Endothelial cell (in vitro differentiated cells): ENCODE measurements around the gene NHP2. TPM values are rescaled to one million over a fixed set of nuclear protein-coding genes. Genes with fewer than 3 reads are reported as not detected.

Experiments used
- DNase-seq: peaks from one replicate; pipeline ENCODE4 v3.0.0; 2021; ENCODE audit warnings: low spot score
- H3K27ac Mint-ChIP-seq: one replicate; pipeline ENCODE4 v1.8.0; 2021; ENCODE audit warnings: mixed read lengths, inconsistent platforms; ENCODE audit not compliant: unreplicated experiment
- H3K27me3 Mint-ChIP-seq: one replicate; pipeline ENCODE4 v1.8.0; 2021; ENCODE audit warnings: mild to moderate bottlenecking, moderate library complexity, mixed read lengths, inconsistent platforms; ENCODE audit not compliant: unreplicated experiment
- H3K36me3 Mint-ChIP-seq: one replicate; pipeline ENCODE4 v1.8.0; 2021; ENCODE audit warnings: mild to moderate bottlenecking, low read depth, mixed read lengths, inconsistent platforms; ENCODE audit not compliant: unreplicated experiment
- H3K4me1 Mint-ChIP-seq: one replicate; pipeline ENCODE4 v1.8.0; 2021; ENCODE audit warnings: mild to moderate bottlenecking, mixed read lengths, inconsistent platforms; ENCODE audit not compliant: unreplicated experiment
- H3K4me3 Mint-ChIP-seq: one replicate; pipeline ENCODE4 v1.8.0; 2021; ENCODE audit warnings: mild to moderate bottlenecking, mixed read lengths, inconsistent platforms; ENCODE audit not compliant: unreplicated experiment
- H3K9me3 Mint-ChIP-seq: one replicate; pipeline ENCODE4 v1.8.0; 2021; ENCODE audit warnings: mixed read lengths, inconsistent platforms; ENCODE audit not compliant: unreplicated experiment
- total RNA-seq: library from RNA; stranded (reverse); fragmentation: NEBNext Ultra II Directional; extraction: Animal tissue kit (Norgen Biotek cat#: 25700); gene quantifications from one replicate; pipeline ENCODE4 v1.2.1, GENCODE V29; 2021; ENCODE audit not compliant: unreplicated experiment
- TF ChIP-seq, protein P1 (sequence below): fragments of 200-600 bp; sonication (generic); IDR thresholded peaks from one replicate; pipeline ENCODE4 v1.5.0; 2021; ENCODE audit warnings: antibody characterized with exemption; ENCODE audit not compliant: unreplicated experiment

NHP2 gene
- total RNA-seq, 1 donor from 2014 or later, result 84.7 TPM

DNA sequence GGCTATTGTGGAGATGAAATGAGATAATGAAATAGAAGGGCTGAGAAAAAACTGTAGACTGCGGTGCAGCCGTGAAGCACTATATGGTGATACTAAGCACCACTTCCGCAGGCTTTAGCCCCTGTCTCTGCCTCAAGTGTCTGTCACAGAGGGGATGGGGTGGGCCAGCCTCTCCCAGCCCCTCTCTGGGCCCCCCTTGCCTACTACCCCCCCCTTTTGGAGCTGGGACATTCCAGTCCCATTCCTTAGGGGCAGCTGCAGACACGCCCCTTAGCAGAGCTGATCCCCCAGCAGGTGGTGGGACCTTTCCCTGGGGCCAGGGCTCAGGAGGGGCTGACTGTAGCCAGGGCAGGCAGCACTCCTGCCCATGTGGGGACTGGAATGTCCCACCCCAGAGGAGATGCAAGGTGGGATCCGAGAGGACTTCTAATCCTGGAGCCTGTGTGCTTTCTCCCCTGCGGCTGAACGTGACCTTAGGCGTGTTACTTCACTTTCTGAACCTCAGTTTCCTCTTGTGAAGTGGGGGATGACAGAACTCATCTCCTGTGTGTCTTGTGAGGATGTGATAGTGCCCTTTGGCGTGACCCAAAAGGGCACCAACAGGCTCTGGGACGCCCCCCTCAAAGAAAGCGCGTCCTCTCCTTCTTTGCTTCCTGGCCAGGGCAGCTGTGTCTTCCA lies 38.4 kb downstream of the NHP2 start:
- Mint-ChIP-seq H3K36me3 (peaks cover 21% of the 10 kb centered on the region), H3K27ac (peak overlapping the region; percentile 95), H3K9me3 (no peaks in the 10 kb centered on the region), H3K4me1 (peaks cover 37% of the 10 kb centered on the region), H3K4me3 (peak overlapping the region; percentile 99), H3K27me3 (peaks cover 25% of the 10 kb centered on the region)
- TF ChIP-seq, protein P1, sequence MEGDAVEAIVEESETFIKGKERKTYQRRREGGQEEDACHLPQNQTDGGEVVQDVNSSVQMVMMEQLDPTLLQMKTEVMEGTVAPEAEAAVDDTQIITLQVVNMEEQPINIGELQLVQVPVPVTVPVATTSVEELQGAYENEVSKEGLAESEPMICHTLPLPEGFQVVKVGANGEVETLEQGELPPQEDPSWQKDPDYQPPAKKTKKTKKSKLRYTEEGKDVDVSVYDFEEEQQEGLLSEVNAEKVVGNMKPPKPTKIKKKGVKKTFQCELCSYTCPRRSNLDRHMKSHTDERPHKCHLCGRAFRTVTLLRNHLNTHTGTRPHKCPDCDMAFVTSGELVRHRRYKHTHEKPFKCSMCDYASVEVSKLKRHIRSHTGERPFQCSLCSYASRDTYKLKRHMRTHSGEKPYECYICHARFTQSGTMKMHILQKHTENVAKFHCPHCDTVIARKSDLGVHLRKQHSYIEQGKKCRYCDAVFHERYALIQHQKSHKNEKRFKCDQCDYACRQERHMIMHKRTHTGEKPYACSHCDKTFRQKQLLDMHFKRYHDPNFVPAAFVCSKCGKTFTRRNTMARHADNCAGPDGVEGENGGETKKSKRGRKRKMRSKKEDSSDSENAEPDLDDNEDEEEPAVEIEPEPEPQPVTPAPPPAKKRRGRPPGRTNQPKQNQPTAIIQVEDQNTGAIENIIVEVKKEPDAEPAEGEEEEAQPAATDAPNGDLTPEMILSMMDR, result no peak
- no peak for DNase-seq

DNA sequence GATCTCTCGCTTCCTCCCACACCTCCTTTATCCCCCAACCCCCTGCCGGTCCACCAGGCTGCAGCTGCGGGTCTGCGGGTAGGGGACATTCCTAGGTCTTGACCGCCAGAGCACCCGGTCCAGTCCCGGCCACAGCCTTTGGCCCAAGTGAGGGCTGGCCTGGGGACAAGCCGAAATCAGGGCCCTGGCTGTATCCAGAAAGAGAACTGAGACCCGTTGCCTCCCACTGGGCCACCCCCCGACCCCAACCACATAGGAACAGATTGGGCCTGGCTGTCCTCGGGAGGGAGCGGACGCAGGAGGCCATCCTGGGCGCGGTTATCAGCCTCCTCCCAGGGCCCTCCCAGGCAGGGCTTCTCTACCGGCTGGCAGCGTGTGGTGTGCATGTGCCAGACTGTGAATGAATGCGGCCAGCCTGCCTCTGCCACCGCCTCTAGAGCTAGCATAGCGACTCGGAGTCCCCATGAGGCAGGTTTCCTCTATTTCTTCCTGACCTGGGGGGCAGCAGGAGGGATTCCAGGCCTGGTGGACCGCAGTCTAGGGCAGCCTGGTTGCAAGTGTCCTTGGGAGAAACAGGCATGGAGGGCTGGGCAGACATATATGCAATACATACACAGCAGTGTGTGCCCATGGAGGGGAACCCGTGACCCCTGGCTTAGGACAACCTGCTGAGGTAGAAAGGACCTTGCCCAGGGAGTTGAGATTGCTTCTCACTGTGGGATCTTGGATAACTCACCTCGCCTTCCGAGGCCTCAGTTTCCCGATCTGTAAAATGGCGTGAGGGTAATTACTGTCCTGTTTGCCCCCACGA lies 39.2 kb downstream of the NHP2 start:
- peaks cover 21% of the 10 kb centered on the region for H3K36me3 Mint-ChIP-seq
- H3K27me3 Mint-ChIP-seq, result peaks cover 25% of the 10 kb centered on the region
- H3K27ac Mint-ChIP-seq, result peak overlapping the region; percentile 92
- no peaks in the 10 kb centered on the region for H3K9me3 Mint-ChIP-seq
- no peak for DNase-seq
- peak overlapping the region; percentile 99 for H3K4me3 Mint-ChIP-seq
- peaks cover 36% of the 10 kb centered on the region for H3K4me1 Mint-ChIP-seq
- TF ChIP-seq, protein P1, result no peak

DNA sequence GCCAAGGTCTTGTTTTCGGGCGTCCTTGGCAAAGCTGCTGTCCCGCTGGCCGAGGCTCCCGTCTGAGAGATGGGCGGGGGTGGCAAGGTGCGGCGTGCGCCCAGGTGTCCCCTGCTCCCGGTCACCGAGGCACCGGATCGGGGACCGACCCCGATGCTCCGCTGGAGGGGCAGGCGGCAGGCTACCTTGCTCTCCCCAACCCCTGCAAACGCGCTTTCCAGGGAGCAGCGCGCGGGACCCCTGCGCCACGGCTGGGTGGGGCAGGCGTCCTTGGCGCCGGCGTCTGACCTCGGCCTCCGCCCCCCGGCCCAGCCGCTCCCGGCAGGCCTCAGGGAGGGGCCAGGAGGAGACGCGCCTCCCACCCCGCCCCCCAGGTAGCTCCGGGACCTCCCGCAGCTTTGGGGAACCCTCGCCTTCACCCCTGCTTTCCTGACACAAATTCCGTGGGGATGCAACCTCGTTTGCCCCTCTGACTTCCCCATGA lies 39.8 kb downstream of the NHP2 start:
- H3K27me3 Mint-ChIP-seq, result peaks cover 25% of the 10 kb centered on the region
- no peak for DNase-seq
- no peaks in the 10 kb centered on the region for H3K9me3 Mint-ChIP-seq
- H3K36me3 Mint-ChIP-seq, result peaks cover 21% of the 10 kb centered on the region
- H3K4me3 Mint-ChIP-seq, result peak overlapping the region; percentile 99
- TF ChIP-seq, protein P1, result no peak
- H3K4me1 Mint-ChIP-seq, result peaks cover 29% of the 10 kb centered on the region
- H3K27ac Mint-ChIP-seq, result peak overlapping the region; percentile 92

DNA sequence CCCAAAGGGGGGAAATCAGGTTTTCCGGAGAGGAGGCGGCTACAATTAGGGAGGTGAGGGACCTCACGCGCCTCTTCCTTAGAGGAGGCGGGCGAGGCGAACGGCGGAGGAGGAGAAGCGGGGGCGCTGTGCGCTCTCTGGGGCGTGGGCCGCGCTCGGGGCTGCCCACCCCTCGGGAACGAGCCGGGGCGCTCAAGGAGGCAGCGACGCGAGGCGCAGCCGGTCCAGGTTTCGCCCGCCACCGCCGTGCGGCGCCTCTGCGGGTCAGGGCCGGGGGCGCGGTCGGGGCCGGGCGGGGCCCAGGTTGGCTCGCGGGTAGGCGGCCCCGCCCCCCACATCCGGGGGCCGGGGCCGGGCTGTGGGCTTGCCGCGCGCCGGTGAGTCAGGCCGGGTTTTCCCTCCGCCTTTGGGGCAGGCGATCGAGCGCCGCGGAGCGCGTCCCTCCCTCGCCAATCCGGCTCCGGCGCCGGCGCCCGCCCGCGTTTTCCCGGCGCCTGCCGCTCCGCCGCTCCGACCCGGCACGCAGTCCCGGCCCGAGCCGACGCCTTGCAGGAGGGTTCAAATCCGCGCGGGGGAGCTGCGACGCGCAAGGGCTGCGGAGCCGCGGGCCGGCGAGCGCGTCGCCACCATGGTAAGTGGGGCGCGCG lies 40.4 kb downstream of the NHP2 start, which contains the start of gene N4BP3:
TSS of gene N4BP3 (plus strand) at position 392 of the 647 bp plus-strand sequence. CDS start 6,052 bp downstream, outside the sequence.
- H3K4me1 Mint-ChIP-seq, result peaks cover 28% of the 10 kb centered on the region
- peak within 1 kb of the TSS; percentile 93 for H3K27ac Mint-ChIP-seq
- peak within 1 kb of the TSS; percentile 99 for H3K4me3 Mint-ChIP-seq
- DNase-seq, result peak; percentile 86
- H3K36me3 Mint-ChIP-seq, result peaks cover 21% of the 10 kb centered on the region
- TF ChIP-seq, protein P1, result peak; percentile 26
- H3K9me3 Mint-ChIP-seq, result no peaks in the 10 kb centered on the region
- peaks cover 23% of the 10 kb centered on the region for H3K27me3 Mint-ChIP-seq
